H1 (cell line): ENCODE data around the gene INPP5A. TPM values are rescaled to one million over a fixed set of nuclear protein-coding genes. Genes with fewer than 3 reads are reported as not detected.
A peak's percentile ranks its signal among the peaks of the same experiment; 100 is the strongest.

ENCODE experiments used
- CTCF ChIA-PET: fragments of 300-600 bp; sonication (Branson Sonifier 250); formaldehyde crosslinking; loops from one replicate; lab custom pipeline; 2021; ENCODE audit not compliant: partially characterized antibody; lab: Charles Lee
- POLR2A ChIA-PET: fragments of 300-600 bp; sonication (Branson Sonifier 250); formaldehyde crosslinking; loops from one replicate; lab custom pipeline; 2021; ENCODE audit warnings: inconsistent platforms; ENCODE audit not compliant: partially characterized antibody; lab: Charles Lee
- DNase-seq, 2 experiments: peaks; one replicate each; pipeline versions ENCODE4 v3.0.0 to v3.0.0-alpha.2; 2010 to 2022; ENCODE audit warnings: low spot score in 2 of 2, low read depth in 1 of 2, mixed read lengths in 1 of 2
- FAIRE-seq: peaks from 2 replicates; lab custom pipeline; 2011; peaks lifted over from hg19 to GRCh38; lab: Jason Lieb, UNC
- H2AFZ ChIP-seq: 2 replicates; pipeline ENCODE4 v1.8.1; 2012; ENCODE audit warnings: low read length, inconsistent platforms
- H2AK5ac ChIP-seq: 2 replicates; pipeline ENCODE4 v1.6.1; 2013; ENCODE audit warnings: low read depth, low read length
- H2BK120ac ChIP-seq: replicated peaks from 2 replicates; pipeline ENCODE3; 2013; ENCODE audit warnings: low read depth, low read length, inconsistent platforms
- H2BK12ac ChIP-seq: 2 replicates; pipeline ENCODE4 v1.6.1; 2013; ENCODE audit warnings: low read depth, low read length
- H2BK15ac ChIP-seq: 2 replicates; pipeline ENCODE4 v1.6.1; 2013; ENCODE audit warnings: low read length
- H2BK20ac ChIP-seq: 2 replicates; pipeline ENCODE4 v1.6.1; 2013; ENCODE audit warnings: low read length
- H2BK5ac ChIP-seq: 2 replicates; pipeline ENCODE4 v1.6.1; 2013; ENCODE audit warnings: low read depth, low read length
- H3K14ac ChIP-seq: 2 replicates; pipeline ENCODE4 v1.6.1; 2013; ENCODE audit warnings: inconsistent platforms; ENCODE audit not compliant: insufficient read length
- H3K18ac ChIP-seq: 2 replicates; pipeline ENCODE4 v1.6.1; 2013; ENCODE audit warnings: low read length; ENCODE audit errors: extremely low read depth
- H3K23ac ChIP-seq: 2 replicates; pipeline ENCODE4 v1.6.1; 2013; ENCODE audit warnings: inconsistent platforms; ENCODE audit not compliant: insufficient read length
- H3K23me2 ChIP-seq: 2 replicates; pipeline ENCODE4 v1.6.1; 2013; ENCODE audit warnings: low read depth, low read length
- H3K27ac ChIP-seq: 2 replicates; pipeline ENCODE4 v1.6.1; 2011; ENCODE audit warnings: low read depth, low read length, inconsistent platforms
- H3K27me3 ChIP-seq, 4 experiments: replicated peaks in 1 of 4; 1 replicate in 1 of 4; 2 replicates in 3 of 4; pipeline versions ENCODE4 v1.6.1 to v1.8.1; 2011 to 2013; ENCODE audit warnings: low read length in 3 of 4, mild to moderate bottlenecking in 3 of 4, inconsistent platforms in 2 of 4, mixed read lengths in 2 of 4, moderate library complexity in 1 of 4; ENCODE audit not compliant: control insufficient read depth in 3 of 4, insufficient read depth in 3 of 4; ENCODE audit errors: extremely low read depth in 1 of 4
- H3K36me3 ChIP-seq, 4 experiments: 2 replicates each; pipeline versions ENCODE4 v1.6.1 to v1.8.1; 2011 to 2013; ENCODE audit warnings: mild to moderate bottlenecking in 4 of 4, low read length in 3 of 4, moderate library complexity in 2 of 4, control low read depth in 1 of 4, inconsistent platforms in 1 of 4; ENCODE audit not compliant: insufficient read depth in 4 of 4, control insufficient read depth in 2 of 4
- H3K4ac ChIP-seq: replicated peaks from 2 replicates; pipeline ENCODE3; 2013; ENCODE audit warnings: low read length, low read depth, mixed read lengths, inconsistent platforms; ENCODE audit not compliant: insufficient read length
- H3K4me1 ChIP-seq, 4 experiments: replicated peaks in 1 of 4; 1 replicate in 1 of 4; 2 replicates in 3 of 4; pipeline versions ENCODE4 v1.6.1 to v1.8.1; 2011 to 2013; ENCODE audit warnings: low read length in 3 of 4, inconsistent platforms in 2 of 4, mixed read lengths in 1 of 4; ENCODE audit not compliant: insufficient read depth in 4 of 4, control insufficient read depth in 3 of 4
- H3K4me2 ChIP-seq, 2 experiments: 2 replicates each; pipeline versions ENCODE4 v1.6.1 to v1.8.1; 2011 to 2013; ENCODE audit warnings: low read depth in 2 of 2, low read length in 2 of 2, control low read depth in 1 of 2, inconsistent platforms in 1 of 2, mild to moderate bottlenecking in 1 of 2; ENCODE audit not compliant: insufficient read depth in 1 of 2
- H3K4me3 ChIP-seq, 4 experiments: fragments of 200-600, 300-600 bp in 1 of 4; sonication (generic), shearing (Covaris generic), sonication (Bioruptor Twin) in 1 of 4; 2 replicates each; pipeline versions ENCODE4 v1.5.1 to v1.8.1; 2011 to 2016; ENCODE audit warnings: low read length in 4 of 4, low read depth in 3 of 4, control low read depth in 2 of 4, inconsistent platforms in 2 of 4, mild to moderate bottlenecking in 2 of 4, mixed read lengths in 1 of 4, moderate library complexity in 1 of 4; ENCODE audit not compliant: insufficient read depth in 2 of 4; ENCODE audit errors: extremely low read depth in 1 of 4
- H3K56ac ChIP-seq: replicated peaks from 2 replicates; pipeline ENCODE3; 2013; ENCODE audit warnings: low read depth, mild to moderate bottlenecking, mixed read lengths, low read length, inconsistent platforms; ENCODE audit not compliant: insufficient read length
- H3K79me1 ChIP-seq: 2 replicates; pipeline ENCODE4 v1.6.1; 2013; ENCODE audit warnings: low read depth, low read length, control low read depth
- H3K79me2 ChIP-seq, 2 experiments: 2 replicates each; pipeline versions ENCODE4 v1.6.1 to v1.8.1; 2012 to 2013; ENCODE audit warnings: low read length in 2 of 2, mild to moderate bottlenecking in 2 of 2, inconsistent platforms in 1 of 2; ENCODE audit not compliant: insufficient read depth in 2 of 2, control insufficient read depth in 1 of 2
- H3K9ac ChIP-seq, 4 experiments: replicated peaks in 1 of 4; 1 replicate in 1 of 4; 2 replicates in 3 of 4; pipeline versions ENCODE4 v1.6.1 to v1.8.1; 2011 to 2013; ENCODE audit warnings: low read depth in 3 of 4, low read length in 3 of 4, control low read depth in 2 of 4, mild to moderate bottlenecking in 2 of 4, moderate library complexity in 2 of 4, inconsistent platforms in 1 of 4; ENCODE audit errors: extremely low read depth in 1 of 4
- H3K9me3 ChIP-seq, 2 experiments: 2 replicates each; pipeline versions ENCODE4 v1.6.1 to v1.8.1; 2012 to 2013; ENCODE audit warnings: mild to moderate bottlenecking in 2 of 2, moderate library complexity in 2 of 2, control low read depth in 1 of 2, inconsistent platforms in 1 of 2, low read depth in 1 of 2, low read length in 1 of 2, mixed read lengths in 1 of 2; ENCODE audit not compliant: insufficient read depth in 2 of 2
- H4K20me1 ChIP-seq, 2 experiments: replicated peaks in 1 of 2; 2 replicates each; pipeline versions ENCODE3 to v1.8.1; 2011 to 2013; ENCODE audit warnings: inconsistent platforms in 2 of 2, low read length in 2 of 2, mild to moderate bottlenecking in 1 of 2; ENCODE audit not compliant: insufficient read depth in 2 of 2, control insufficient read depth in 1 of 2
- H4K5ac ChIP-seq: 2 replicates; pipeline ENCODE4 v1.6.1; 2013; ENCODE audit warnings: low read length, low read depth, mixed read lengths, inconsistent platforms; ENCODE audit not compliant: insufficient read length
- H4K8ac ChIP-seq: 2 replicates; pipeline ENCODE4 v1.8.0; 2013; ENCODE audit warnings: mild to moderate bottlenecking, moderate library complexity, low read length, inconsistent platforms; ENCODE audit not compliant: insufficient read depth; ENCODE audit errors: extremely low read depth
- H4K91ac ChIP-seq: replicated peaks from 2 replicates; pipeline ENCODE3; 2013; ENCODE audit warnings: low read length, mixed read lengths, inconsistent platforms; ENCODE audit not compliant: insufficient read length
- CBX8 ChIP-seq: fragments of 300-800, 300-1000 bp; sonication (generic); IDR thresholded peaks from 2 replicates; pipeline ENCODE4 v1.7.1; 2016; ENCODE audit warnings: low read depth, low read length, borderline replicate concordance
- EZH2 ChIP-seq: fragments of 200-600 bp; sonication (generic); IDR thresholded peaks from 2 replicates; pipeline ENCODE4 v1.7.1; 2012; ENCODE audit warnings: low read depth, mild to moderate bottlenecking, moderate library complexity, low read length, inconsistent platforms; ENCODE audit not compliant: severe bottlenecking
- SIRT6 ChIP-seq: IDR thresholded peaks from one replicate; pipeline ENCODE4 v1.7.1; 2012; ENCODE audit warnings: low read length, inconsistent platforms
- WGBS, 2 experiments: shearing (Covaris generic) in 1 of 2; methylation state at CpG; one replicate each; pipeline versions ENCODE4 v1.1.6 to v1.1.7; 2013 to 2015; ENCODE audit warnings: low lambda C conversion rate in 2 of 2, mixed read lengths in 2 of 2, inconsistent platforms in 1 of 2, low coverage in 1 of 2, missing lambda C conversion rate in 1 of 2; ENCODE audit not compliant: insufficient replicate concordance in 2 of 2, insufficient coverage in 1 of 2, insufficient read length in 1 of 2; ENCODE audit errors: extremely low coverage in 1 of 2, missing lambda C conversion rate in 1 of 2; 5-methylcytosine and 5-hydroxymethylcytosine counted together
- polyA plus RNA-seq, 7 experiments: library from polyadenylated mRNA; depleted of rRNA in 3 of 7; stranded (reverse) in 5 of 7; unstranded in 2 of 7; fragments of >200 nt in 5 of 7; fragments of 200-250 nt in 2 of 7; gene quantifications; 1 replicate in 5 of 7; 2 replicates in 1 of 7; 4 replicates in 1 of 7; pipeline versions ENCODE4 v1.2.1 to v1.2.3, GENCODE V29; 2011 to 2013; ENCODE audit warnings: missing spikeins in 2 of 7, mixed read lengths in 2 of 7
- total RNA-seq: library from RNA; stranded (reverse); fragmentation: NEBNext Ultra II Directional; extraction: Animal tissue kit (Norgen Biotek cat#: 25700); gene quantifications from 2 replicates; pipeline ENCODE4 v1.2.1, GENCODE V29; 2021

INPP5A gene
- total and polyA plus RNA-seq, 2 of the 8 experiments (the other 6 are each of a cell fraction or from before 2014, with no cell fraction given), result 19.7 to 27.5 TPM

- ChIA-PET CTCF (interaction anchor here (0.6 to 2.9 kb wide), 5 partner anchors 15 to 1451 kb away, joined by 3 to 8 read pairs (median 4); no protein-coding TSS in a partner anchor), POLR2A (interaction anchor here (0.9 kb wide), 1 partner anchor 34 kb away, joined by 3 read pairs; no protein-coding TSS in a partner anchor)
- no peaks in the 10 kb centered on the region for H3K79me2 ChIP-seq
- H3K4me1 ChIP-seq, result peaks cover 0 to 3% (median 0%) of the 10 kb centered on the region in 4 experiments; a peak in 2 of 7 replicates
- no peak overlapping the region for H4K91ac ChIP-seq
- no peaks in the 10 kb centered on the region for H3K9me3 ChIP-seq
- H3K18ac ChIP-seq, result no peak overlapping the region
- H4K20me1 ChIP-seq, result no peaks in the 10 kb centered on the region
- no peak overlapping the region for H4K5ac ChIP-seq
- DNase-seq (no peak), FAIRE-seq (no peak)
- WGBS, 2 experiments, result 93% methylated on average over 36 of the region's 38 CpGs; no CpG with 5 or more reads in 1 of the 2 experiments
- no peak overlapping the region for H2AK5ac ChIP-seq
- peak overlapping the region; percentile 61; the same call in 1 of the 2 replicates for H2BK15ac ChIP-seq
- H3K14ac ChIP-seq, result no peak overlapping the region
- H3K27me3 ChIP-seq, result no peaks in the 10 kb centered on the region
- H2BK5ac ChIP-seq, result no peak overlapping the region
- no peak overlapping the region for H2BK120ac ChIP-seq
- no peaks in the 10 kb centered on the region for H3K23me2 ChIP-seq
- H3K4me3 ChIP-seq, result no peak overlapping the region
- no peak overlapping the region for H2BK20ac ChIP-seq
- no peak overlapping the region for H2AFZ ChIP-seq
- H2BK12ac ChIP-seq, result no peak overlapping the region
- H3K23ac ChIP-seq, result no peak overlapping the region
- H3K9ac ChIP-seq, result no peak overlapping the region; a peak in 1 of 7 replicates
- H4K8ac ChIP-seq, result no peak overlapping the region
- no peaks in the 10 kb centered on the region for H3K36me3 ChIP-seq
- no peaks in the 10 kb centered on the region for H3K79me1 ChIP-seq
- H3K27ac ChIP-seq, result no peak overlapping the region
- TF ChIP-seq EZH2, result no peak
- no peak for TF ChIP-seq SIRT6
- no peak for TF ChIP-seq CBX8
- H3K4me2 ChIP-seq, result no peak overlapping the region
- H3K56ac ChIP-seq, result no peak overlapping the region
- H3K4ac ChIP-seq, result no peak overlapping the region
These were observed 271.9 kb downstream of the INPP5A start for GRCh38 chr10:132809232-132810140.
